NCI-H345 treated with DMSO at 0.1 percent for 48 hours (cell line): ENCODE results near the gene OR7C1.
"Not testable (repeated sequence)": the region's sequence is repeated elsewhere in the genome, so short reads cannot be mapped to it uniquely, and the experiment has no call there.

Source experiments
- DNase-seq: peaks from one replicate; lab custom pipeline; 2025; ENCODE audit not compliant: unreplicated experiment; lab: John Stamatoyannopoulos, UW

The OR7C1 gene

GRCh38 chr19:14768001-14768400, 67.0 kb downstream of the OR7C1 start:
- no peak for DNase-seq

- DNase-seq, result no peak
Measured at GRCh38 chr19:14767466-14767971, 67.5 kb downstream of the OR7C1 start.

- not testable (repeated sequence) for DNase-seq
Measured at GRCh38 chr19:14765841-14766240, 69.1 kb downstream of the OR7C1 start.

- DNase-seq, result not testable (repeated sequence)
Measured at GRCh38 chr19:14765403-14765802, 69.6 kb downstream of the OR7C1 start.

- DNase-seq, result no peak
Measured at GRCh38 chr19:14764401-14764800, 70.6 kb downstream of the OR7C1 start.

- DNase-seq, result no peak
Measured at GRCh38 chr19:14763497-14764145, 71.4 kb downstream of the OR7C1 start.

GRCh38 chr19:14762111-14762510, 72.9 kb downstream of the OR7C1 start:
- DNase-seq, result no peak

GRCh38 chr19:14761607-14762006, 73.4 kb downstream of the OR7C1 start:
- DNase-seq, result no peak

GRCh38 chr19:14758816-14759215, 76.2 kb downstream of the OR7C1 start:
- no peak for DNase-seq

- no peak for DNase-seq
Measured at GRCh38 chr19:14748601-14749000, 86.4 kb downstream of the OR7C1 start.
